Panc1 (cell line): Measurements from ENCODE around the gene CHST9. TPM values are rescaled to one million over a fixed set of nuclear protein-coding genes. Genes with fewer than 3 reads are reported as not detected.

Experiments used
- ATAC-seq: fragments of 200-7000 bp; cut with Tn5 transposase; 2 replicates; pipeline ENCODE4 v1.9.1; 2020; ENCODE audit warnings: mild to moderate bottlenecking, moderate library complexity
- BruUV-seq: library from RNA; stranded (reverse); fragments of 400-500 nt; replicated peaks from 2 replicates; lab custom pipeline; 2021; lab: Mats Ljungman, UMichigan
- CTCF ChIA-PET: fragments of 300-600 bp; sonication (Branson Sonifier 250); formaldehyde crosslinking; loops from one replicate; lab custom pipeline; 2022; ENCODE audit warnings: antibody characterized with exemption; lab: Charles Lee
- POLR2A ChIA-PET: fragments of 300-600 bp; sonication (Branson Sonifier 250); formaldehyde crosslinking; loops from one replicate; lab custom pipeline; 2022; ENCODE audit warnings: antibody characterized with exemption; lab: Charles Lee
- DNase-seq: peaks from one replicate; pipeline ENCODE4 v3.0.0-alpha.2; 2010; ENCODE audit warnings: low read depth, low spot score
- H3K27ac ChIP-seq: 2 replicates; pipeline ENCODE4 v1.5.1; 2011; ENCODE audit warnings: mild to moderate bottlenecking, low read length, inconsistent platforms
- H3K27me3 ChIP-seq: fragments of 200-500 bp; sonication (Bioruptor generic); 2 replicates; pipeline ENCODE4 v1.6.0; 2014; ENCODE audit warnings: low read length, inconsistent platforms; ENCODE audit not compliant: control insufficient read depth, insufficient read depth
- H3K36me3 ChIP-seq: fragments of 200-500 bp; sonication (Bioruptor generic); 2 replicates; pipeline ENCODE4 v1.5.1; 2014; ENCODE audit warnings: inconsistent platforms, mild to moderate bottlenecking, low read length, moderate library complexity; ENCODE audit not compliant: control insufficient read depth, insufficient read depth
- H3K4me1 ChIP-seq: 2 replicates; pipeline ENCODE4 v1.5.1; 2011; ENCODE audit warnings: inconsistent platforms, mild to moderate bottlenecking, low read length, moderate library complexity; ENCODE audit not compliant: control insufficient read depth, insufficient read depth
- H3K4me3 ChIP-seq, 2 experiments: 2 replicates each; pipeline ENCODE4 v1.5.1; 2011 to 2012; ENCODE audit warnings: low read depth in 2 of 2, low read length in 2 of 2, mild to moderate bottlenecking in 2 of 2, inconsistent platforms in 1 of 2, moderate library complexity in 1 of 2
- H3K9me3 ChIP-seq: fragments of 200-500 bp; sonication (Bioruptor generic); 2 replicates; pipeline ENCODE4 v1.5.1; 2014; ENCODE audit warnings: low read depth, mild to moderate bottlenecking, inconsistent platforms, low read length, moderate library complexity; ENCODE audit not compliant: control insufficient read depth, insufficient read depth
- CTCF ChIP-seq: fragments of 450-650 bp; IDR thresholded peaks from 2 replicates; pipeline ENCODE4 v1.5.1; 2017; ENCODE audit warnings: mild to moderate bottlenecking
- POLR2AphosphoS5 ChIP-seq: IDR thresholded peaks from 2 replicates; pipeline ENCODE4 v1.6.1; 2012; ENCODE audit warnings: mild to moderate bottlenecking, low read depth, low read length, moderate library complexity
- REST ChIP-seq, 2 experiments: IDR thresholded peaks; 2 replicates each; pipeline ENCODE4 v1.6.1; 2011 to 2012; ENCODE audit warnings: low read depth in 2 of 2, control low read depth in 1 of 2, low read length in 1 of 2, mild to moderate bottlenecking in 1 of 2, moderate library complexity in 1 of 2; ENCODE audit not compliant: insufficient read depth in 1 of 2
- SIN3A ChIP-seq: IDR thresholded peaks from 2 replicates; pipeline ENCODE4 v1.6.1; 2012; ENCODE audit warnings: low read depth, mild to moderate bottlenecking, low read length, moderate library complexity, borderline replicate concordance; ENCODE audit not compliant: insufficient read depth
- TCF7L2 ChIP-seq: IDR thresholded peaks from 2 replicates; pipeline ENCODE4 v1.6.1; 2011; ENCODE audit warnings: mild to moderate bottlenecking, low read depth, low read length, inconsistent platforms
- in situ Hi-C: cut with HindIII; loops from 2 replicates; pipeline ENCODE4 v1.10.0; 2016; ENCODE audit warnings: low sequenced_read_pairs, low pct_unique_long_range_greater_than_20kb
- intact Hi-C: fragments of 100-400 bp; cut with micrococcal nuclease; formaldehyde crosslinking; loops from one replicate; pipeline ENCODE4 v1.10.0; 2022; ENCODE audit not compliant: unreplicated experiment
- total RNA-seq: library from RNA; stranded (reverse); gene quantifications from one replicate; pipeline ENCODE4 v1.2.1, GENCODE V29; 2021; ENCODE audit not compliant: unreplicated experiment

CHST9 gene
- total RNA-seq, 1 experiment from 2014 or later: 0.05 TPM

DNA sequence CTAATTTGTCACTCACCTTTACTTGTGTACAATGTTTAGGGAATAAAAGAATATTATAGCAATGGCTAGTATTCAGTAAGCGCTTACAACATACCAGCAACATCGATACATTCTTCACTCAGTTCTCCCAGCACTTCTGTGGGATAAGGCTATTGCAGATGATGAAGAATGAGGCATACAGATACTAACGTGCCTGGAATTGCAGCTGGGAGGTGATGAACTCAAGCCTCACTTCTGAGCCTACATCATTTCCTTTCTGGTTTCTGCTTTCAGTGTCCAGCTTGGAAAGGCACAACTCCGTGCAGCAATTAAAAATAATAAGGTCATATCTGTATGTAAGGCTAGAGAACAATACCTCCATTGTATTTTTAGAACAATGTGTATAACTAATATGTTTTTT is 224.2 kb downstream of the CHST9 start:
- no peaks in the 10 kb centered on the region for H3K36me3 ChIP-seq
- H3K4me3 ChIP-seq: no peak overlapping the region
- ChIA-PET CTCF (no interaction called here), POLR2A (no interaction called here)
- no peak for TF ChIP-seq TCF7L2
- TF ChIP-seq REST (IDR thresholded peaks at IDR 0.05; ENCODE audit: insufficient read depth in 1 of 2, low read depth in 2 of 2, low read length in 1 of 2): no peak
- no peak for TF ChIP-seq SIN3A
- no peaks in the 10 kb centered on the region for H3K27me3 ChIP-seq
- in situ Hi-C loops (no loop called here), intact Hi-C loops (no loop called here)
- ATAC-seq (no peak), DNase-seq (no peak)
- no TSS peak for BruUV-seq
- H3K9me3 ChIP-seq: no peaks in the 10 kb centered on the region
- no peak overlapping the region for H3K27ac ChIP-seq
- no peaks in the 10 kb centered on the region for H3K4me1 ChIP-seq

DNA sequence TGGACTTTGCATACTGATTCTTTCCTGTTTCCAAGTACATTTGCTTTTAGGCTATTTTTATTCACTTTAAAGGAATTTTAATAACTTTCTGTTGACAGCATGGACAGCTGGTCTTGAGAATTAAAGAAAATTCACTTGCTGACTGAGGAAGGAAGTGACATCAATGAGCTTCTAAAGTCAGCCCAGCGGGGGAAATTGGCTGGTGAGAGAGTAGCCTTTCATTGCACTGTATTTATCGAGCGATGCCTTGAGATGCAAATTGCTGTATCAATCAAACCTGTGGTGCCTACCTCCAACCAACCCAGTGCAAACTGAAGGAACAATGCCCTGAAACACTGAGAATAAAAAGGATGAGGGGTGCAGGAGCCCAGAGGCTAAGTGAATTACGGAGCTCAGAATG is 228.2 kb downstream of the CHST9 start:
- Histone ChIP-seq H3K27ac (no peak overlapping the region), H3K9me3 (no peaks in the 10 kb centered on the region), H3K4me3 (no peak overlapping the region), H3K4me1 (no peaks in the 10 kb centered on the region), H3K27me3 (no peaks in the 10 kb centered on the region), H3K36me3 (no peaks in the 10 kb centered on the region)
- intact Hi-C loops: no loop called here
- DNase-seq (no peak), ATAC-seq (no peak)
- ChIA-PET CTCF (no interaction called here), POLR2A (no interaction called here)
- in situ Hi-C loops: no loop called here
- no peak for TF ChIP-seq SIN3A
- BruUV-seq: no TSS peak

DNA sequence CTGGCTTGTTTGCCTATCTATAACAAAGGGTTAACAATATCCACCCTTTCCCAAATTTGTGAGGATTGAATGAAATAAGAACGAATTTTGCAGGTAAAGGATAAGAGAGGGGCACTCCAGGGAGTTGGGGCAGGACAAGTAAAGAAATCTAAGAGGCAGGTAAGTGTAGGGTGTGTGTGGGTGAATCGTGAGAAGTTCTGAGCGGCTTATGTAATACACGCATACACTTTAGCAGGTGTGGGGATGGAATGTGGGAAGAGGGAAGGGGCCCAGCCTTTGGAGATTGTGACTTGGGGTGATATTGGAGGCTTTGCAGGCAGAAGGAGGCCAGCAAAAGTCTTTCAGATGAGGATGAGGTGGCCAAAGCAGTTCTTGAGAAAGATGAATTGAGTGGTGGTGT is 236.4 kb downstream of the CHST9 start:
- Histone ChIP-seq H3K9me3 (no peaks in the 10 kb centered on the region), H3K27ac (no peak overlapping the region), H3K27me3 (no peaks in the 10 kb centered on the region), H3K4me1 (no peaks in the 10 kb centered on the region), H3K4me3 (no peak overlapping the region), H3K36me3 (no peaks in the 10 kb centered on the region)
- DNase-seq (no peak), ATAC-seq (no peak)
- CTCF ChIA-PET: no interaction called here
- no TSS peak for BruUV-seq
- no peak for TF ChIP-seq POLR2AphosphoS5
- no peak for TF ChIP-seq CTCF
- POLR2A ChIA-PET: no interaction called here
- intact Hi-C loops (no loop called here), in situ Hi-C loops (no loop called here)
